HG02870 (cell line): ENCODE data around the gene CILP2.

Source experiments
- ATAC-seq: cut with Tn5 transposase; IDR thresholded peaks from one replicate; pipeline ENCODE4 v1.9.1; 2021; ENCODE audit warnings: mild to moderate bottlenecking, moderate library complexity; ENCODE audit not compliant: unreplicated experiment

CILP2 gene

DNA sequence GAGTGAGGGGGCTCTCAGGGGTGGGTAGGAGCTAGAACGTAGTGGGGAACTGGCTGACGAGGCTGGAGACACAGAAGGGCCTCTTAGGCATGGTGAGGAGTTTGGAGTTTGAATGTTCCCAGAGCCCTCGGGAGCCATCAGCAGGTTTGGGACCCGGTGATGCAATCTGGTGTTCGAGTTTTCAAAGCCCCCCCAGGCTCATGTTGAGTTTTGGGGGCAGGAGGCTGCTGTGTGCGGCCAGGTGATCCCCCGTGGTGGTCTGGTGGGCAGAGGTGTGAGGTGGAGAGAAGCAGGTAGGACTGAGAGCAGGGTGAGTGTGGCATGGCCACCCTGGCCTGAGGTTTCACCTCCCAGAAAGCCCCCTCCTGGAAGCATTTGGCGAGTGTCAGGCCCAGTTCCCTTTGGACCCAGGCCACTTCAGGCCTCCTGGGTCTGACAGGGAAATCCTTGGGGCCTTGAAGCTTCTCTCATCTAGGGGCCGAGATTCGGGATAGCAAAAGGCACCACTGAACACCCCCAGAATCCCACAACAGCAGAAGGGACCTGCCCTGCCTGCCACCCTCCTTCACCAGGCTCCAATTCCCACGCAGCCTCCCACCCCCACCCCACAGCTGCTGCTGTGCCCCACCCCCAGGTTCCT, 8.2 kb upstream of the CILP2 start:
- ATAC-seq = no peak

DNA sequence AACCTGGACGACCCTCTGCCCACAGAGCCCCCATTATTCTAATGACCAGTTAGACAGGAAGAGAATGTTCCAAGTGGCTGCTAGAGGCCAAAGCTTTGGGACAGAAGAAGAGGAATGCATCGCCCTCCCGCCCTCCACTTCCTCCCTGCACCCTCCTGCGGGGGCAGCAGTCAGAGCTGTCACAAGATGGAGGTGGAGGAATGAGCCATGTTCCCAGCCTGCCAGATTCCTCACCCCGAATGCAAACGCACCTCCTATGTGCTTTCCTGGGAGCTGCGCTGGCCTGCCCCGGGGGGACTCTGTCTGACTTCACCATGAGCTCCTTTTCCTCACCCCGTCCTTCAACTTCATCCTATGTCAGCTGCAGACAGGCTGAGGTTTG, 7.7 kb upstream of the CILP2 start:
- no peak for ATAC-seq

DNA sequence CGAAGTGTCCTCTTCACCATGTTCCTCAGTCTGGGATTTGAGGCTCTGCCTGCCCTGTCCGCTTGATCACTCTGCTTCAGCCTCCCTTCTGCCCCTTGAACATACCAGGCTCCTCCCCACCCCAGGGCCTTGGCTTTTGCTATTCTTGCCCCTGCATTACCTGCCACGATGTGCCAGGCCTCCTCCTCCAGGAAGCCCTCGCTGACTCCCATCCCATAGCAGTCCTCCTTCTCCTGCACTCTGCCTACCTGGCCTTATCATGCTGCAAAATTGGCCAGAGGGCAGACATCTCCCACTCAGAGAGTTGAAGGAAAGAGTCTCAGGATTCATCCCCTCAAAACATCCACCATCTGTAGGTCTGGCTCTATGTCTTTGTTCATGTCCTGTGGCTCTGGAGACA, 7.2 kb upstream of the CILP2 start:
- ATAC-seq = no peak

DNA sequence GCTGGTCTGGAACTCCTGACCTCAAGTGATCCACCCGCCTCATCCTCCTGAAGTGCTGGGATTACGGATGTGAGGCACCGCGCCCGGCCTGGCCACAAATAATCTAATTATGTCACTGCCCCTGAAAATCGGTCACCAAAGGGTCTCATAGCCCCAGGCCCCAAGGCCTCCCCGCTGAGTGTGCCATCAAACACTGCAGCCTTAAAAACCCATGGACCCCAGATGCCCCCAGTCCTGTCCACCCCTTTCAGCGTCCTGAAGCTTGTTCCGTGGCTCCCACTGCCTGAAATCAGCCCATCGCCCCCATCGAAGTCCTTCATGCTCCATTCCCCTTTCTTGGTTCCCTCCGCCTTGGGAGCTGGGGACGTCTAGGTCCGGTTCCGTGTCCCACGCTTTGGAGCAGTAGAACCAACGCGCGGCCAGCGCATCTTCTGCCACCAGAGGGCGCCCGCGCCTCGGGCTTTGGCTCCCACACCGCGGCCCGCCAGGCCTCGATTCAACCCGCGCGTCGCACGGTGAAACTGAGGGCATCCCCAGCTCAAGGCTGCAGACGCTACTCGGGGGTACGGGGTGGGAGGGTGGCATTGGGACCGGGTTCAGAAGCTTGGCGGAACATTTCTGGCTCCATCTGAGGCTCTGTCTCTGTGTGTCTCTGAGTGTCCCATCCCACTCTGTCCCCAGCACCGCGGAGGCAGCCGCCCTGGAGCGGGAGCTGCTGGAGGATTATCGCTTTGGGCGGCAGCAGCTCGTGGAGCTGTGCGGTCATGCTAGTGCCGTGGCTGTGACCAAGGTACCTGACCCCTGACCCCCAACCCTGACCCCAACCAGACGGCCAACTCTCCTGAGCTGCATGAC, 5.9 kb upstream of the CILP2 start:
- no peak for ATAC-seq

DNA sequence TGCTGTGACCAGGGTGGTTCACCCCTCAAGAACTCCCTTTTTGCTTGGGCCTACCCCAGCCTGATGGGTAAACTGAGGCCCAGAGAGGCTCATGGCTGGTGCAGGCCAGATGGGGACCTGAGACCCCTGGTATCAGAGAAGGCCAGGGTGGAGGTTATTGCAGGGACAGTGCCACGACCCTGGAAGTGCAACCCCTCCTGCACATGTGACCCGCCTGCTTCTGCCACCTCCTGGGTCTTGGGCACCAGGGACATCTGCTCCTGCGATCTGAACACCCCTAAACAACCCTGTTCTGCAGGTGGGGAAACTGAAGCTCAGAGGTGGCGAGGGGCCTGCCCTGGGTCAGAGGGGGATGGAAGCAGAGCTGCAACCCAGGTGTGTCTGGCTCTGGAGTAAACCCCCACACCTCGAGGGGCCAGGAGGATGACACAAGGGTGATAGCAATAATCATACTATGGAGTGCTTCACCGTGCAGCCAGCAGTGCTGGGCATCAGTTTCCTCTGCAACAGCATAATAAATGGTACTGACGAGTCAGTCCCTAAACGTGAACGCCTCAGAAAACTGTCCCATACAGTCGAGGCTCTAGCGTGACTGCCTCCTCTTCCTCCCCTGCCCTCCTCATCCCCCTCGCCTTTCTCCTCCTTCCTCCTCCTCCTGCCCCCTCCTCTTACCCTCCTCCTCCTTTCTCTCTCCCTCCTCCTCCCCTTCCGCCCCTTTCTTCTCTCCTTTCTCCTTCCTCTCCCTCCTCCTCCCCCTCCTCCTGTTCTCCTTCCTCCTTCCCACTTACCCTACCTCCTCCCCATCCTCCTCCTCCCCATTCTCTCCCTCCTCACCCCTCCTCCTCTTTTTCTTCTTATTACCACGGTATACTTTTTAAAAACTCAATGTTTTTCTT, 5.0 kb upstream of the CILP2 start:
- no peak for ATAC-seq

DNA sequence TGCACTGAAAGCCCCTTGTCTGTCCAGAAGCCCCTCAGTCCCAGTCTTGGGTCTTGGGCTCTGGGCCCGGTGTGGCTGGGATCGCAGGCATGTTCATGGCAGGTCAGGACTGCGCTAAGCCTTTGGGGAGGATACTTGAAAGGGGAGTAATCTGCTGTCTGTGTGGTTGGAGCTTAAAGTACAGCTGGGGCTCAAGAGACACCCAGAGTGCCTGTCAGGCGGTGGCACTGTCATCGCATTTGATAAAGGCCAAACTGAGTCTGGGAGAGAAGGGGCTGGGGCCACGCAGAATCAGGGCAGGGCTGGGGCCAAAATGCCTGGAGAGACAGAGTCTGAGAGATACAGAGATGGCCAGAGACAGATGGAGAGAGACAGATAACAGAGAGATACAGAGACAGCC, 4.2 kb upstream of the CILP2 start:
- ATAC-seq = no peak

DNA sequence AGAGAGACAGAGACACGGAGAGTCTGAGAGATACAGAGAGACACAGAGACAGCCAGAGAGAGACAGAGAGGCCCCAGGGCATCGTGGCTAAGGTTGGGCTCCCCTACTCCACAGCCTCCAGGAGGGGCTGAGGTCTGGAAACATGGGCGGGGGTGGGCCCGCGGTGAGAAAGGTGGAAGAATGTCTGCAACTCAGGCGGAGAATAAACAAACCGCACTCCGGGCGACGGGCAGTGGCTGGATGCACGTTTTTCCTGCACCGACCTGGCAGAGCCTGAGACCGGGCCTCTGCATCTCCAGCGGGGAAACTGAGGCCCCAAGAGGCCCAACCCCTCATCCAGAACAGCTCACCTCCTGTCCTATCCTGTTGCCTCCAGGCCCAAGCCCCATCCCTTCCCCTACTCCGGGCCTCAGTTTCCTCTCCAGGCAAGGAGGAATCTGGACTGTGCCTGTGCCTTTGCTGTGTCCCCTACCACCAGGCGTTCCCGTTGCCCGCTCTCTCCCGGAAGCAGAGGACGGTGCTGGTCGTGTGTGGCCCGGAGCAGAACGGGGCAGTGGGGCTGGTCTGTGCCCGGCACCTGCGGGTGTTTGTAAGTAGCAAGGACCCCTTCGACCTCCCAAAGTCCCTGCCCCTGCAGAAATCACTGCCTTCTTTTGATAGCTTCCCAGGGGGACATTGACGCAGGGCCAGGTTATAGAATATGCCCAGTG, 3.4 kb upstream of the CILP2 start:
- no peak for ATAC-seq

DNA sequence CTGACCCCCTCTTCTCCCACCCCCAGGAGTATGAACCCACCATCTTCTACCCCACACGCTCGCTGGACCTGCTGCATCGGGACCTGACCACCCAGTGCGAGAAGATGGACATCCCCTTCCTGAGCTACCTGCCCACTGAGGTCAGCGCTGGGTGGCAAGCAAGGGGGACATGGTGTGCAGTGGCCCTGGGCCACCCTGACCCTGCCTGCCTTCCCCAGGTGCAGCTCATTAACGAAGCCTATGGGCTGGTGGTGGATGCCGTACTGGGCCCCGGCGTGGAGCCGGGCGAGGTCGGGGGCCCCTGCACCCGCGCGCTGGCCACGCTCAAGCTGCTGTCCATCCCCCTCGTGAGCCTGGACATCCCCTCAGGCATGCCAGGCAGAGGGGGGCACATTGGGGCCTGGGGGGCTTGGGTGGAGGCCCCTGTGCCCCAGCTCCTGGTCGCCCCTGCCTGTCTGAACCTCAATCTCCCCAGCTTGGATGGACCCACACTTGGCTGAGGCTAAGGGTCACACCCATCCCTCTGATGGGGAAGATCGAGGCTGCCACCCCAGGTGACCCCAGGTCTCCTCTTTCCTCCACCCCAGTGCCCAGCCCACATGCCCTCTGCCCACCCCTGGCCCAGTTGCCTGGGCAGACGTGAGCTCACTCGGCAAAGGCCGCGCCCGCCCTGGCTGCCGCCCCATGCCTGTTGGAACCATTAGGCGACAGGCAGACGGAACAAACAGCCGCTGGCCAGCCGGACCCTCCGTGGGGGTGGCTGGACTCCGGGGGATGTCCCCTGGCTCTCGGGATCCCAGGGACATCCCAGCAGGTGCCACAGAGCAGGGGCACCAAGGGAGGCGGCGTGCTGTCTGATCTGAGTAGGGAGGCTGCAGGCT, 2.5 kb upstream of the CILP2 start:
- ATAC-seq = no peak

DNA sequence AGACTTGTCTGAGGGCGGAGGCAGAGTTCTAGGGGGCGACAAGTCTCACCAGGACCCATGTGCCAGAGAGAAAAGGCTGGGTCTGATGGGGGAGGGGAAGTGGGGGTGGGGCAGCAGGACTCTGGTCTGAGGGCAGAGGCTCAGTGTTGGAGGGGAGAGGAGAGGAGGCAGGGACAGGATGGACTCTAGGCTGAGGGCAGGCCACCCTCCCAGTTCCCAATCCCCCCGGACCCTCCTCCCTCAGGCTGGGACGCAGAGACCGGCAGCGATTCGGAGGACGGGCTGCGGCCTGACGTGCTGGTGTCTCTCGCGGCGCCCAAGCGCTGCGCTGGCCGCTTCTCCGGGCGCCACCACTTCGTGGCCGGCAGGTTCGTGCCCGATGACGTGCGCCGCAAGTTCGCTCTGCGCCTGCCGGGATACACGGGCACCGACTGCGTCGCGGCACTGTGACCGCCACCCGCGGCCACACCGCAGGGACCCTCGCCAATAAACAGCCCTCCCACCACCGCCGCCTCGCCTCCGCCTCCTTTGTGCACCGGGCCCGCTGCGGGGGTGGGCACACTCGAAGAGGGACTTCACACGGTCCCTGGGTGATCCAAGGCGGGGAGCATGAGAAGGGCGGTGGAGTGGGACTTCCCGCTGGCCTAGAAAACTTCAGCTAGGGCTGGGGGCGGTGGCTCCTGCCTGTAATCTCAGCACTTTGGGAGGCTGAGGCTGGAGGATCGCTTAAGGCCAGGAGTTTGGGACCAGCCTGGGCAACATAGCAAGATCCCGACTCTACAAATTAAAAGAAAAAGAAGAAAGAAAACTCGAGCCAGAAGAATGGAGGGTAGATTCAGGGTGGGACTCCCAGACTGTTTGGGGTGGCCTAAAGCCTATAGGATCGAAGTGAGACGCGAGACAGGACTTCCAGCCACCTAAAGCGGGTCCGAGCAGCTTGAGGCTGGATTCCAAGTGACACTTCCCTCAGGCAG, 703 bp upstream of the CILP2 start:
- no peak for ATAC-seq

DNA sequence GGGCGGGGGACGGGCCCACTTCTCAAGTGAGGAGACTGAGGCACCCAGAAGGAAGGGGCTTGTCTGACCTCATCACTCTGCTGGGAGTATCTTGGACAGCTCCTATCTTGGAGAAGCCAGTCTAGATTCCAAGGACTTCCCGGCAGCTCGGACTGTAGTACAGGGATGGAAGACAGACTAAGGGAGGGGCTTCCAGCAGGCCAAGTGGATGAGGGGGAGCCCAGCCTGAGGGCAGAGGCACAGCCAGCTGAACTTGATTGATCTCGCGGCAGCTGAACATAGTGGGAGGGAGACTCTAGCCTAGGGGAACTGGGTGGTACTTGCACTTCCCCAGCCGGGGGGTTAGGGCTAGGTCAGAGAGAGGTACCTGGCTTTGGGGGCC, 711 bp downstream of the CILP2 start:
- no peak for ATAC-seq

DNA sequence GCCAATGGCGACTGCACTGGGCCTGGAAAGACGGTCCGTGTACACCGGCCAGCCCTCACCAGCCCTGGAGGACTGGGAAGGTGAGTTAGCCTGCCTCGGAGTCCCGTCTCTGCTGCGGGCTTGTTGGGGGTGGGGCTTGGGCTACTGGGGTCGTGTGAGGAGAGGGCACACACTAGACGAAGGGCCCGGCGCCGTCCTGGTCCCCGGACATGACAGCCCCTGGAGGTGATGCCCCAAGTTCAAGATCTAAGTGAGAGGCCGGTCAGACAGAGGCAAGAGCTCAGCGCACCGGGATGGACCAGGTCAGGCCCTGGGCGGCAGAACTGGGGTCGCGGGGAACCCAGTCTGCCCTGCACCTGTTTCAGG, 1.6 kb downstream of the CILP2 start:
- ATAC-seq = no peak

DNA sequence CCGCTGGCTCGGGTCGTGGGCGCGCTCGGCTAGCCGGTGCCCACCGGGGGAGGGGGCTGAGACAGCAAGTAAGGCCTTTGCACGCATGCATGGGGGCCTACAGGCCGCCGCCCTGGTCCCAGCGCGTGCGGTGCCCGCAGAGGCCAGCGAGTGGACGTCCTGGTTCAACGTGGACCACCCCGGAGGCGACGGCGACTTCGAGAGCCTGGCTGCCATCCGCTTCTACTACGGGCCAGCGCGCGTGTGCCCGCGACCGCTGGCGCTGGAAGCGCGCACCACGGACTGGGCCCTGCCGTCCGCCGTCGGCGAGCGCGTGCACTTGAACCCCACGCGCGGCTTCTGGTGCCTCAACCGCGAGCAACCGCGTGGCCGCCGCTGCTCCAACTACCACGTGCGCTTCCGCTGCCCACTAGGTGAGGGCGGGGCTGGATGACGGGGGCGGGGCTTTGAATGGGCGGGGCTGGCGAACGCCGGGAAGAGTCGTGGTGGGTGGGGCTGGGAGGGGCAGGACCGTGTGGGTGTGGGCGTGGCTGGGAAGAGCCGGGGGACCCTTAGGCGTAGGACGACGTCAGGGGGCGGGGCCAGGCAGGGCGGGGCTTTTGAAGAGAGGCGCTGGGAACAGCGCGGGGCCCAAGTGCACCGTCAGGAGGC, 2.1 kb downstream of the CILP2 start:
- no peak for ATAC-seq

DNA sequence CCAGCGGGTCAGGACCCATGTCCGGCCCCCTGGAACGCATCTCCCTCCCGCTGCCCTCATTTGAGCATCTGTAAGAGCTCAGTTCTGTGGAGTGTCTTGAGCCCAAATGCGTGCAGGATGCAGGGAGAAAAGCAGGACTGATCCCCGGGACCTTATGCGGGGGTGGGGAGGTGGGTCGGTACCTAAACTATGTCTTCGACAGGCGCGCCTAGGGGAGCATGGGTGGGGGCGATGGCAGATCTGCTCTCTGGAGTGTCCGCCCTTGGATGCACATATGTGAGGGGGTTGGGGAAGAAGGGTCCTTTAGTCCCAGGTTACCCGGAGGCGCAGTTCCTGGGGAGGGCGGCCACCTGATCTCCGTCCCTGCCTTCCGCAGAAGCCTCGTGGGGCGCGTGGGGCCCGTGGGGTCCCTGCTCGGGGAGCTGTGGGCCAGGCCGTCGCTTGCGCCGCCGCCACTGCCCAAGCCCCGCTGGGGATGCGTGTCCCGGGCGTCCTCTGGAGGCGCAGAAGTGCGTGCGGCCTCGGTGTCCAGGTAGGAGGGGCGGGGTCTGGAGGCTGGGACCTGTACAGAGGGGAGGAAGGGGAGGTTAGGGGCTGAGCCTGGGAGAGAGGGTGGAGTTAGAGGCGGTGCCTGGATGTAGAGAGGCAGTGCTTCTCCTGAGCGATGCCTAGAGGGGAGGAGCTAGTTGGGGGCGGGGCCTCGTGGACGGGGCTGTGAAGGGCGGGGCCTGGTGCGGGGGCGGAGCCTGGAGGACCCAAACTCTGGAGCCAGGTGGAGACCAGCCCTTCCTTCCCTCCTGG, 2.9 kb downstream of the CILP2 start:
- peak; percentile 69 for ATAC-seq

DNA sequence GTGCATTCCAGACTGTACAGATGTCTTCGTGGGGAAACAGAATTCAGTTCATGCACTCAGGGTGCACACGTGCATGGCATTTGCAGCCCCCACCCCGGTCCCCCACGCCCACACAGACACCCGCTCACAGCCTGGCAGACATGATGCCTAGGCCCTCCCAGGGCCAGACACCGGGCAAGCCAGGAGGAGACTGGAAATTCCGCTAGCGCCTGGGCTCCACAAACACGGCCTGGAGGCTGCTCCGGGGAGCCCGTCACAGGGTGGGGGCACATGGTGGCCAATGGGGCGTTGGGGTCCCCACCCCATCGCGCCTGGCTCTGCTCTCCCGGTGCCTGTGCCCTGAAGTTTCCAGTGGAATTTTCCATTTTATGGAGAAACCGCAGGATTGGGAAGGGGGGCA, 3.6 kb downstream of the CILP2 start:
- no peak for ATAC-seq

DNA sequence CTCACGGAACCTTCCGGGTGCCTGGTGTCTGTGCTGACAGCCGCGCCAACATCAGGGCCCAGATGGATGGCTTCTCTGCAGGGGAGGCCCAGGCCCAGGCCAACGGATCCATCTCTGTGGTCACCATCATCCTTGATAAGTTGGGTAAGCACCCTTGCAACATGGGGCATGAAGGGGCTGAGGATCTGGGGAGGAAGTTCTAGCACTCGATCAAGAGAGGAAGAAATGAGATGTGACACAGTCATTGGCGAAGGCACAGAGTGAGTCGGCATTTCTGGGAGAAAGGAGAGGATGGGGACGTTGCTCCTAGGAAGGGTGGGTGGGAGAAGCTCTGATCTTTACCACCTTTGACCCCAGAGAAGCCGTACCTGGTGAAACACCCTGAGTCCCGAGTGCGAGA, 4.4 kb downstream of the CILP2 start:
- ATAC-seq = no peak

DNA sequence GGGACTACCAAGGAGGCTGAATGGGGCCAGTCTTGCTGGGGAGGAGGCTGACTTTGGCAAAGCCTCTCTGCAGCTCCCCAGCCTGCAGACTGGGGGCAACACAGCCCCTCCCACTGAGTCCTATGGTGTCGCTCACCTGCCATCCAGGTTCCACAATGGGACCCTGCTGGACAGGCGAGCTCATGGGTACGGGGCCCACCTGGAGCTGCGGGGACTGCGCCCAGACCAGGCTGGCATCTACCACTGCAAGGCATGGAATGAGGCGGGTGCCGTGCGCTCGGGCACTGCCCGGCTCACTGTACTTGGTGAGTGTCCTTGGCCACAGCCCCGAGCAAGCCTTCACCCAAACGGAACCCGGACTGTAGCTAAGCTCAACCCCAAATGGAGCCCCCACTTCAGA, 5.0 kb downstream of the CILP2 start:
- ATAC-seq = no peak

DNA sequence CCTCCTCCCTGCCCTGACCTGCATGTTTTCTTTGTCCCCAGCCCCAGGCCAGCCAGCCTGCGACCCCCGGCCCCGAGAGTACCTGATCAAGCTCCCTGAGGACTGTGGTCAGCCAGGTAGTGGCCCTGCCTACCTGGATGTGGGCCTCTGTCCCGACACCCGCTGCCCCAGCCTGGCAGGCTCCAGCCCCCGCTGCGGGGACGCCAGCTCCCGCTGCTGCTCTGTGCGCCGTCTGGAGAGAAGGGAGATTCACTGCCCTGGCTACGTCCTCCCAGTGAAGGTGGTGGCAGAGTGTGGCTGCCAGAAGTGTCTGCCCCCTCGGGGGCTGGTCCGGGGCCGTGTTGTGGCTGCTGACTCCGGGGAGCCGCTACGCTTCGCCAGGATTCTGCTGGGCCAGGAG, 5.6 kb downstream of the CILP2 start:
- no peak for ATAC-seq
